KMS-11 (cell line): ENCODE data around the gene ADCYAP1.

Experiments used
- H2AFZ ChIP-seq: fragments of 200-600 bp; sonication (generic); 2 replicates; pipeline ENCODE4 v1.6.1; 2016; ENCODE audit warnings: antibody characterized with exemption, mixed run types, low read depth
- H3K27ac ChIP-seq: fragments of 200-600 bp; sonication (generic); 2 replicates; pipeline ENCODE4 v1.6.1; 2016; ENCODE audit warnings: mild to moderate bottlenecking, mixed run types
- H3K27me3 ChIP-seq: fragments of 200-600 bp; sonication (generic); 2 replicates; pipeline ENCODE4 v1.6.1; 2017; ENCODE audit warnings: mild to moderate bottlenecking, low read depth, mixed run types, moderate library complexity; ENCODE audit not compliant: insufficient read depth
- H3K36me3 ChIP-seq: fragments of 200-600 bp; sonication (generic); 2 replicates; pipeline ENCODE4 v1.6.1; 2017; ENCODE audit warnings: mild to moderate bottlenecking, mixed run types; ENCODE audit not compliant: insufficient read depth
- H3K4me1 ChIP-seq: fragments of 200-600 bp; sonication (generic); 2 replicates; pipeline ENCODE4 v1.6.1; 2016; ENCODE audit warnings: mild to moderate bottlenecking, low read depth, mixed run types; ENCODE audit not compliant: poor library complexity, severe bottlenecking
- H3K4me2 ChIP-seq: fragments of 200-600 bp; sonication (generic); 2 replicates; pipeline ENCODE4 v1.7.0; 2016; ENCODE audit warnings: mild to moderate bottlenecking, mixed run types
- H3K4me3 ChIP-seq: fragments of 200-600 bp; sonication (generic); IDR thresholded peaks from 2 replicates; pipeline ENCODE4 v1.6.1; 2017; ENCODE audit warnings: low read depth, low read length, mixed read lengths; ENCODE audit not compliant: insufficient read depth
- H3K79me2 ChIP-seq: fragments of 200-600 bp; sonication (generic); 2 replicates; pipeline ENCODE4 v1.6.1; 2016; ENCODE audit warnings: low read depth, mixed run types; ENCODE audit not compliant: insufficient read depth
- H3K9ac ChIP-seq: fragments of 200-600 bp; sonication (generic); 2 replicates; pipeline ENCODE4 v1.6.1; 2016; ENCODE audit warnings: mild to moderate bottlenecking, mixed run types
- H4K20me1 ChIP-seq: fragments of 200-600 bp; sonication (generic); 2 replicates; pipeline ENCODE4 v1.6.1; 2016; ENCODE audit warnings: mild to moderate bottlenecking, mixed run types; ENCODE audit not compliant: insufficient read depth
- TF ChIP-seq, protein P1 (sequence below): fragments of 200-600 bp; sonication (generic); conservative IDR thresholded peaks from 2 replicates; pipeline ENCODE4 v1.6.1; 2017; ENCODE audit warnings: low read depth, mild to moderate bottlenecking, antibody characterized with exemption, low read length, moderate library complexity, mixed read lengths

Gene ADCYAP1

DNA sequence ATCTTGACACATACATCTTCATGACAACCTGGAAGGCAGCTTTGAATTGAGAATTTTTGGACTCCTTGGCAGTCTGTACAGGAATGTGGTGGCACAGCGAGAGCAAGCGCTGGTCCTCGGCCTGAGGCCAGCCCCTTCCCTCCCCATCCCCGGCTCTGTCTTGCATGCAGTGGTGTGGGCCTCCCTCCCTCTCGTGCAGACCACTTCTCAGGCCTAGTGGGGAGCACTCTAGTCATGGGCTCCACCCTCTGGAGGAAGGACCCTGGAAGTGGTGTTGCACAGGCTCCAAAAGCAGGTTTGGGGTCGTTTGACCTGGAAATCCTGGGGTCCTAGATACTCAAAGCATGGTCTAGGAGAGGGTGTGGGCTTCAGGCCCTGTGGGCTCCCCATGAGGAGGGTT lies 32.3 kb downstream of the ADCYAP1 start:
- no peak overlapping the region for H3K4me3 ChIP-seq
- H4K20me1 ChIP-seq = no peaks in the 10 kb centered on the region
- TF ChIP-seq, protein P1, sequence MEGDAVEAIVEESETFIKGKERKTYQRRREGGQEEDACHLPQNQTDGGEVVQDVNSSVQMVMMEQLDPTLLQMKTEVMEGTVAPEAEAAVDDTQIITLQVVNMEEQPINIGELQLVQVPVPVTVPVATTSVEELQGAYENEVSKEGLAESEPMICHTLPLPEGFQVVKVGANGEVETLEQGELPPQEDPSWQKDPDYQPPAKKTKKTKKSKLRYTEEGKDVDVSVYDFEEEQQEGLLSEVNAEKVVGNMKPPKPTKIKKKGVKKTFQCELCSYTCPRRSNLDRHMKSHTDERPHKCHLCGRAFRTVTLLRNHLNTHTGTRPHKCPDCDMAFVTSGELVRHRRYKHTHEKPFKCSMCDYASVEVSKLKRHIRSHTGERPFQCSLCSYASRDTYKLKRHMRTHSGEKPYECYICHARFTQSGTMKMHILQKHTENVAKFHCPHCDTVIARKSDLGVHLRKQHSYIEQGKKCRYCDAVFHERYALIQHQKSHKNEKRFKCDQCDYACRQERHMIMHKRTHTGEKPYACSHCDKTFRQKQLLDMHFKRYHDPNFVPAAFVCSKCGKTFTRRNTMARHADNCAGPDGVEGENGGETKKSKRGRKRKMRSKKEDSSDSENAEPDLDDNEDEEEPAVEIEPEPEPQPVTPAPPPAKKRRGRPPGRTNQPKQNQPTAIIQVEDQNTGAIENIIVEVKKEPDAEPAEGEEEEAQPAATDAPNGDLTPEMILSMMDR = no peak
- no peaks in the 10 kb centered on the region for H3K27me3 ChIP-seq
- H3K36me3 ChIP-seq = no peaks in the 10 kb centered on the region
- no peak overlapping the region for H3K4me2 ChIP-seq
- H3K9ac ChIP-seq = no peak overlapping the region
- no peaks in the 10 kb centered on the region for H3K79me2 ChIP-seq
- no peak overlapping the region for H2AFZ ChIP-seq
- H3K4me1 ChIP-seq = no peaks in the 10 kb centered on the region
- no peak overlapping the region for H3K27ac ChIP-seq

DNA sequence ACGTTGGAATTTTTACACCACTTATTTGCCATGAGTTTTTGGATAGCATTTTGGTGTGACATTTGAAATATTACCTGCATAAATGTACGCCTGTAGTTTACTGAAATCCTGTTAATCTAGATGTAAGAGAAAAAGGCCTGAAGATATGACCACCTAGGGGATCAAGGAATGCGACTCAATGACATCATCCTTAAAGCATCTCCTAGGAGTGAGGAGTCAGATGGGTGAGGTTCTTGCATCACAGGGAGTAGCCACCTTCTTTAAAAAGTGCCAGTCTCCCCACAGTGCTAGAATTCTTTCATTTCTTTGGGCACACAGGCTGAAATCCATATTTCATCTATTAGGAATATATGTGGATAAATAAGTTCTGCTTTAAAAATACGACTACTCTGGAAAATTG lies 34.5 kb downstream of the ADCYAP1 start:
- Histone ChIP-seq H3K4me2 (no peak overlapping the region), H3K36me3 (no peaks in the 10 kb centered on the region), H3K4me1 (no peaks in the 10 kb centered on the region), H3K79me2 (no peaks in the 10 kb centered on the region), H3K9ac (no peak overlapping the region), H2AFZ (no peak overlapping the region), H3K4me3 (no peak overlapping the region), H4K20me1 (no peaks in the 10 kb centered on the region), H3K27me3 (no peaks in the 10 kb centered on the region), H3K27ac (no peak overlapping the region)
- TF ChIP-seq, protein P1 = no peak

DNA sequence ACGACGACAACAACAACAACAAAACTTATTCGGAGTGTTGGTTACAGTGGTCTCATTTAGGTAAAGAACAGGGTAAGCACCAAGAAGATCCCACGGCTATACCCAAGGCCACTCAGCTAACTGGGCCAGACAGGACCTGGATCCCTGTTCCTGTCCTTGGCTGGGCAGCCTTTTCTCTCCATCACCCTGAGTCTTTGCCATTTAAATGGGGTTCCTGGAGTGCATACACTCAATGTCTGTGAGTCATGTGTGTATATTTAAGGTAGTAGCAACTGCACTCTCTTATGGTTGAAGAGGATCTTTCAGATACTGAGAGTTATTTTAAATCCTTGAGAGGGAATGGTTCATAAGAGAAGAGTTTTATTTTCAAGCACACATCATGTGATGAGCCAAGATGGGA lies 35.3 kb downstream of the ADCYAP1 start:
- no peak overlapping the region for H3K9ac ChIP-seq
- TF ChIP-seq, protein P1 = no peak
- H2AFZ ChIP-seq = no peak overlapping the region
- H3K36me3 ChIP-seq = no peaks in the 10 kb centered on the region
- H3K27ac ChIP-seq = no peak overlapping the region
- H3K4me3 ChIP-seq = no peak overlapping the region
- H3K27me3 ChIP-seq = no peaks in the 10 kb centered on the region
- H3K79me2 ChIP-seq = no peaks in the 10 kb centered on the region
- H3K4me2 ChIP-seq = no peak overlapping the region
- H3K4me1 ChIP-seq = no peaks in the 10 kb centered on the region
- H4K20me1 ChIP-seq = no peaks in the 10 kb centered on the region

DNA sequence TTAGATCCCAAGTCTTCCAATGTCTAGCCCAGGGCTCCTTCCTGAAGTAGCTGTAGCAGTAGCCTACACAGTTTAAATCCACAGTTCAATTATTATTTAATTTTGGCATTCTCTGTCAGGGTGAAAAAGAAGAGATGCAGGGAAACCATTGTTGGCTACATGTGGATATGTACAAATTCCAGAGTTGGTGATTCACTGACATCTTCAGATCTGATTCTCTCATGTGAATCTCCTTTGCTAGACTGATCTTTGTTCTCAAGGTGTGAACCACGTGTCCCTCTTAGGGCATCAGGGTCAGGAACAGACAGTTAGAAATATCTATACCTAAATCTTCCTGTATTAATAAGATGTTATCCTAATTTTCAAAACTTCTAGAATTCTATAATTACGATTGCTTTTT lies 36.7 kb downstream of the ADCYAP1 start:
- H3K4me3 ChIP-seq = no peak overlapping the region

More for the DNA sequence above, 36.7 kb downstream of the ADCYAP1 start:
- Histone ChIP-seq H3K27me3 (no peaks in the 10 kb centered on the region), H3K4me2 (no peak overlapping the region), H3K4me1 (no peaks in the 10 kb centered on the region), H4K20me1 (no peaks in the 10 kb centered on the region), H3K79me2 (no peaks in the 10 kb centered on the region), H3K27ac (no peak overlapping the region), H3K9ac (no peak overlapping the region), H2AFZ (no peak overlapping the region), H3K36me3 (no peaks in the 10 kb centered on the region)
- TF ChIP-seq, protein P1 = no peak
